PFSK-1 (cell line): Measurements from ENCODE around the gene NPVF.

Experiments used
- FOXP2 ChIP-seq: optimal IDR thresholded peaks from 2 replicates; pipeline ENCODE3; 2011; ENCODE audit warnings: borderline replicate concordance, control low read depth, inconsistent platforms; ENCODE audit not compliant: insufficient read depth; ENCODE audit errors: extremely low read length, extremely low read depth
- POLR2AphosphoS5 ChIP-seq: IDR thresholded peaks from 2 replicates; pipeline ENCODE4 v1.6.1; 2012; ENCODE audit warnings: low read depth, mild to moderate bottlenecking, control low read depth, low read length, moderate library complexity
- REST ChIP-seq, 2 experiments: IDR thresholded peaks; 2 replicates each; pipeline versions ENCODE4 v1.6.1 to v1.8.0; 2011 to 2012; ENCODE audit warnings: low read depth in 2 of 2, low read length in 2 of 2, control low read depth in 1 of 2, inconsistent platforms in 1 of 2, mild to moderate bottlenecking in 1 of 2, moderate library complexity in 1 of 2; ENCODE audit not compliant: insufficient read depth in 1 of 2
- SIN3A ChIP-seq: IDR thresholded peaks from 2 replicates; pipeline ENCODE4 v1.6.1; 2012; ENCODE audit warnings: mild to moderate bottlenecking, low read length, moderate library complexity, borderline replicate concordance; ENCODE audit not compliant: insufficient read depth
- TAF1 ChIP-seq: IDR thresholded peaks from 2 replicates; pipeline ENCODE4 v1.6.1; 2012; ENCODE audit warnings: low read length, control low read depth, borderline replicate concordance; ENCODE audit not compliant: insufficient read depth

The NPVF gene

GRCh38 chr7:25221009-25221408 is 7.3 kb downstream of the NPVF start:
- TF ChIP-seq TAF1 = no peak
- no peak for TF ChIP-seq FOXP2
- TF ChIP-seq REST (IDR thresholded peaks at IDR 0.05; ENCODE audit: insufficient read depth in 1 of 2, low read depth in 2 of 2, low read length in 2 of 2) = no peak
- TF ChIP-seq POLR2AphosphoS5 = no peak
- no peak for TF ChIP-seq SIN3A

- TF ChIP-seq TAF1 (no peak), POLR2AphosphoS5 (no peak), SIN3A (no peak), FOXP2 (no peak), REST (IDR thresholded peaks at IDR 0.05; ENCODE audit: insufficient read depth in 1 of 2, low read depth in 2 of 2, low read length in 2 of 2) (no peak)
Measured at GRCh38 chr7:25218191-25218590, 10.1 kb downstream of the NPVF start.

- TF ChIP-seq FOXP2 = no peak
- no peak for TF ChIP-seq SIN3A
- TF ChIP-seq POLR2AphosphoS5 = no peak
- TF ChIP-seq REST (IDR thresholded peaks at IDR 0.05; ENCODE audit: insufficient read depth in 1 of 2, low read depth in 2 of 2, low read length in 2 of 2) = no peak
- no peak for TF ChIP-seq TAF1
Measured at GRCh38 chr7:25216837-25217236, 11.4 kb downstream of the NPVF start.

GRCh38 chr7:25215694-25216335 is 12.5 kb downstream of the NPVF start:
- TF ChIP-seq TAF1 = no peak
- no peak for TF ChIP-seq SIN3A
- TF ChIP-seq REST (IDR thresholded peaks at IDR 0.05; ENCODE audit: insufficient read depth in 1 of 2, low read depth in 2 of 2, low read length in 2 of 2) = no peak
- no peak for TF ChIP-seq FOXP2
- no peak for TF ChIP-seq POLR2AphosphoS5

GRCh38 chr7:25208525-25209221 is 19.6 kb downstream of the NPVF start:
- TF ChIP-seq FOXP2 (no peak), TAF1 (no peak), POLR2AphosphoS5 (no peak), SIN3A (no peak), REST (IDR thresholded peaks at IDR 0.05; ENCODE audit: insufficient read depth in 1 of 2, low read depth in 2 of 2, low read length in 2 of 2) (no peak)
